Measurements from ENCODE around the gene NDUFAF4.

The NDUFAF4 gene

DNA sequence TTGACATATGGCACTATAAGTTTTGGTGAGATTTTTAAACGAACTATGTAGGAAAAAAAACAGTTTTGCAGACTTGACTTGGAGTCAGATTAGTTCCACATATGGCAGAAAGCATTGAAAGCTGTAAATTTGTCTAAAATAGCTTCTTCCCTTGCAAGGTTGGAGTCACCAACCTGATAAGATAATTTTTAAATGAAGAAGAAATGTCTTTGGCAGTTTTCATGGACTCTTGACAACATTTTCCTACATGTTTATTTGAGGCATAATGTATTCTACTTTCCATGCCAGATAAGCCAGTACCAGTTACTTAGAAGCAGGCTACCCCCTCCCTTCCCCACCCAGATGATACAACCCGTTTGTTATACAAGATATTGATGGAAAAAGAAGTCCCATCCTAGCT lies 32.0 kb upstream of the NDUFAF4 start:
- Histone ChIP-seq H4K91ac (ENCODE audit: low read length) (no peak overlapping the region), H3K9ac (ENCODE audit: low read length) (no peak overlapping the region), H2BK15ac (ENCODE audit: low read depth, poor library complexity, severe bottlenecking) (no peak overlapping the region), H3K14ac (ENCODE audit: low read length in 2 of 2) (no peak overlapping the region), H2AK5ac (ENCODE audit: low read length, severe bottlenecking) (no peak overlapping the region), H3K4me3 (ENCODE audit: insufficient read depth in 1 of 2, low read depth in 1 of 2, low read length in 2 of 2) (no peak overlapping the region), H3K79me1 (replicated peaks; ENCODE audit: low read length, poor library complexity, severe bottlenecking) (no peaks in the 10 kb centered on the region), H3K18ac (ENCODE audit: low read depth in 1 of 2, low read length in 2 of 2) (no peak overlapping the region), H3K4me1 (ENCODE audit: control insufficient read depth, insufficient read depth, low read depth, low read length) (peaks cover 3% of the 10 kb centered on the region), H3K9me3 (ENCODE audit: control insufficient read depth, low read length) (no peaks in the 10 kb centered on the region), H3K36me3 (ENCODE audit: control insufficient read depth in 1 of 2, insufficient read depth in 2 of 2, low read depth in 1 of 2, low read length in 2 of 2) (no peaks in the 10 kb centered on the region), H2BK12ac (ENCODE audit: low read length in 2 of 2) (no peak overlapping the region), H3K4me2 (ENCODE audit: low read length, poor library complexity, severe bottlenecking) (no peak overlapping the region), H3K4ac (ENCODE audit: low read depth in 1 of 2, low read length in 2 of 2) (no peak overlapping the region), H3K27me3 (ENCODE audit: control insufficient read depth in 1 of 2, insufficient read depth in 1 of 2, low read length in 2 of 2) (peaks cover 16 to 62% of the 10 kb centered on the region in 2 experiments), H2BK5ac (ENCODE audit: low read depth, low read length, poor library complexity, severe bottlenecking) (no peak overlapping the region), H3K23ac (ENCODE audit: low read length in 2 of 2) (no peak overlapping the region), H2AFZ (ENCODE audit: low read depth, low read length) (no peak overlapping the region), H4K8ac (ENCODE audit: low read length) (no peak overlapping the region), H2BK120ac (ENCODE audit: low read depth, low read length) (no peak overlapping the region), H3K27ac (ENCODE audit: low read length, poor library complexity, severe bottlenecking) (no peak overlapping the region)
- DNase-seq = no peak
- WGBS = 60% methylated on average over 1 of the region's 2 CpGs

DNA sequence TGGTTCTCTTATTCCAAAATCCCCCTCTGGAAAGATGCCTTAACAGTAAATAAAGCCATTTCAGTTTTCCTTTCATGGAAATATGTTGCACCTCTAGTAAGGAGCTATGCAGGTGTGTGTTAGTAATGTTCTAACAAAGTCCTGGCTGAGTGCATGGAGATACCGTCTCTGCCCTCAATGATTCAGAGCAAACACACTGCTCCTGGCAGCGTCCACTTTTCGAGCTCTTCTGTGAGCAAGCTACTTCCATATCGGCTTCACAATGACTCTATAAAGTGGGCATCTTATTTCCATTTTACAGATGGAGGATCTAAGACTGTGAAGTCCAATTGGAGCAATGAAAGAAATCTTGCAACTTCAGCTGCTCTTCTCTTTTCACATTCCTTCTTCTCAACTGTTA lies 30.0 kb upstream of the NDUFAF4 start:
- Histone ChIP-seq H3K79me1 (replicated peaks; ENCODE audit: low read length, poor library complexity, severe bottlenecking) (no peaks in the 10 kb centered on the region), H2BK15ac (ENCODE audit: low read depth, poor library complexity, severe bottlenecking) (no peak overlapping the region)

DNA sequence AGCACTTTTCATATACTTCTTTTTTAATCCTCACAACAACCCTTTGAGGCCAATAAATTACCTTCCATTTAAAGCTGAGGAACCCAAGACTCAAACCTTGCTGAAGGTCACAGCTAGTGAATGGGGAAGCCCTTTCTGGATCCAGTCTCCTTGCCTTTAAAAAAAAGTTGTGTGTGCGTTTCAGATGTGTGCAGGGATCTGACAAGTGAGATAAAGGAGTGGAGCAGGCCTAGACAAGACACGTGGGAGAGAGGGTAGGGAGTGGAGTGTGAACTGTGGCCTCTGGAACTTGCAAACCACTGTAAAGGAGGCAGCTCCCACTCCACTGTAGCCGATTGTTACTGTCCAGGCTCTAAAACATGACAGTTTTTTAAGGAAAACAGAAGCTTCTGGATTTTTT lies 28.7 kb upstream of the NDUFAF4 start:
- no peak overlapping the region for H3K4ac ChIP-seq (ENCODE audit: low read depth in 1 of 2, low read length in 2 of 2)
- H3K18ac ChIP-seq (ENCODE audit: low read depth in 1 of 2, low read length in 2 of 2) = no peak overlapping the region
- H3K79me1 ChIP-seq (replicated peaks; ENCODE audit: low read length, poor library complexity, severe bottlenecking) = no peaks in the 10 kb centered on the region
- H4K91ac ChIP-seq (ENCODE audit: low read length) = no peak overlapping the region
- H3K27me3 ChIP-seq (ENCODE audit: control insufficient read depth in 1 of 2, insufficient read depth in 1 of 2, low read length in 2 of 2) = peaks cover 22 to 81% of the 10 kb centered on the region in 2 experiments
- no peak overlapping the region for H2BK120ac ChIP-seq (ENCODE audit: low read depth, low read length)
- H2AFZ ChIP-seq (ENCODE audit: low read depth, low read length) = no peak overlapping the region
- H2BK12ac ChIP-seq (ENCODE audit: low read length in 2 of 2) = no peak overlapping the region
- no peak overlapping the region for H4K8ac ChIP-seq (ENCODE audit: low read length)
- no peak overlapping the region for H2BK5ac ChIP-seq (ENCODE audit: low read depth, low read length, poor library complexity, severe bottlenecking)
- peaks cover 6% of the 10 kb centered on the region for H3K4me1 ChIP-seq (ENCODE audit: control insufficient read depth, insufficient read depth, low read depth, low read length)
- no peak overlapping the region for H3K14ac ChIP-seq (ENCODE audit: low read length in 2 of 2)
- H3K4me2 ChIP-seq (ENCODE audit: low read length, poor library complexity, severe bottlenecking) = no peak overlapping the region
- H3K27ac ChIP-seq (ENCODE audit: low read length, poor library complexity, severe bottlenecking) = no peak overlapping the region
- no peaks in the 10 kb centered on the region for H3K9me3 ChIP-seq (ENCODE audit: control insufficient read depth, low read length)
- no peak overlapping the region for H2BK15ac ChIP-seq (ENCODE audit: low read depth, poor library complexity, severe bottlenecking)
- no peak overlapping the region for H3K4me3 ChIP-seq (ENCODE audit: insufficient read depth in 1 of 2, low read depth in 1 of 2, low read length in 2 of 2)
- DNase-seq = no peak
- H2AK5ac ChIP-seq (ENCODE audit: low read length, severe bottlenecking) = no peak overlapping the region
- H3K23ac ChIP-seq (ENCODE audit: low read length in 2 of 2) = no peak overlapping the region
- WGBS = 37% methylated on average over 2 of the region's 3 CpGs
- H3K36me3 ChIP-seq (ENCODE audit: control insufficient read depth in 1 of 2, insufficient read depth in 2 of 2, low read depth in 1 of 2, low read length in 2 of 2) = no peaks in the 10 kb centered on the region
- H3K9ac ChIP-seq (ENCODE audit: low read length) = no peak overlapping the region

More for the DNA sequence above, 30.0 kb upstream of the NDUFAF4 start:
- Histone ChIP-seq H3K4ac (ENCODE audit: low read depth in 1 of 2, low read length in 2 of 2) (no peak overlapping the region), H3K27me3 (ENCODE audit: control insufficient read depth in 1 of 2, insufficient read depth in 1 of 2, low read length in 2 of 2) (peaks cover 17 to 76% of the 10 kb centered on the region in 2 experiments), H3K9me3 (ENCODE audit: control insufficient read depth, low read length) (no peaks in the 10 kb centered on the region), H4K8ac (ENCODE audit: low read length) (no peak overlapping the region), H2BK5ac (ENCODE audit: low read depth, low read length, poor library complexity, severe bottlenecking) (no peak overlapping the region), H3K9ac (ENCODE audit: low read length) (no peak overlapping the region), H3K36me3 (ENCODE audit: control insufficient read depth in 1 of 2, insufficient read depth in 2 of 2, low read depth in 1 of 2, low read length in 2 of 2) (no peaks in the 10 kb centered on the region), H3K18ac (ENCODE audit: low read depth in 1 of 2, low read length in 2 of 2) (no peak overlapping the region), H2AK5ac (ENCODE audit: low read length, severe bottlenecking) (no peak overlapping the region), H3K4me1 (ENCODE audit: control insufficient read depth, insufficient read depth, low read depth, low read length) (peaks cover 6% of the 10 kb centered on the region), H2BK120ac (ENCODE audit: low read depth, low read length) (no peak overlapping the region), H4K91ac (ENCODE audit: low read length) (no peak overlapping the region), H3K27ac (ENCODE audit: low read length, poor library complexity, severe bottlenecking) (no peak overlapping the region), H3K23ac (ENCODE audit: low read length in 2 of 2) (no peak overlapping the region), H2AFZ (ENCODE audit: low read depth, low read length) (no peak overlapping the region), H2BK12ac (ENCODE audit: low read length in 2 of 2) (no peak overlapping the region), H3K4me3 (ENCODE audit: insufficient read depth in 1 of 2, low read depth in 1 of 2, low read length in 2 of 2) (no peak overlapping the region), H3K14ac (ENCODE audit: low read length in 2 of 2) (no peak overlapping the region), H3K4me2 (ENCODE audit: low read length, poor library complexity, severe bottlenecking) (no peak overlapping the region)
- no peak for DNase-seq
- 100% methylated on average over 3 of the region's 4 CpGs for WGBS

- H3K36me3 ChIP-seq (ENCODE audit: control insufficient read depth in 1 of 2, insufficient read depth in 2 of 2, low read depth in 1 of 2, low read length in 2 of 2) = no peaks in the 10 kb centered on the region
- H4K91ac ChIP-seq (ENCODE audit: low read length) = no peak overlapping the region
- no peak overlapping the region for H4K8ac ChIP-seq (ENCODE audit: low read length)
- peaks cover 27 to 79% of the 10 kb centered on the region in 2 experiments for H3K27me3 ChIP-seq (ENCODE audit: control insufficient read depth in 1 of 2, insufficient read depth in 1 of 2, low read length in 2 of 2)
- H2BK120ac ChIP-seq (ENCODE audit: low read depth, low read length) = no peak overlapping the region
- no peaks in the 10 kb centered on the region for H3K9me3 ChIP-seq (ENCODE audit: control insufficient read depth, low read length)
- no peak for DNase-seq
- no peak overlapping the region for H3K23ac ChIP-seq (ENCODE audit: low read length in 2 of 2)
- peak overlapping the region; percentile 68 for H3K9ac ChIP-seq (ENCODE audit: low read length)
- H2BK12ac ChIP-seq (ENCODE audit: low read length in 2 of 2) = no peak overlapping the region
- H3K14ac ChIP-seq (ENCODE audit: low read length in 2 of 2) = no peak overlapping the region
- peak overlapping the region; percentile 99 for H3K4me2 ChIP-seq (ENCODE audit: low read length, poor library complexity, severe bottlenecking)
- no peak overlapping the region for H2BK5ac ChIP-seq (ENCODE audit: low read depth, low read length, poor library complexity, severe bottlenecking)
- H3K79me1 ChIP-seq (replicated peaks; ENCODE audit: low read length, poor library complexity, severe bottlenecking) = no peaks in the 10 kb centered on the region
- WGBS = 100% methylated on average over 4 of the region's 8 CpGs
- H2AFZ ChIP-seq (ENCODE audit: low read depth, low read length) = no peak overlapping the region
- no peak overlapping the region for H3K4ac ChIP-seq (ENCODE audit: low read depth in 1 of 2, low read length in 2 of 2)
- H2BK15ac ChIP-seq (ENCODE audit: low read depth, poor library complexity, severe bottlenecking) = no peak overlapping the region
- no peak overlapping the region for H3K27ac ChIP-seq (ENCODE audit: low read length, poor library complexity, severe bottlenecking)
- no peak overlapping the region for H3K18ac ChIP-seq (ENCODE audit: low read depth in 1 of 2, low read length in 2 of 2)
- H3K4me1 ChIP-seq (ENCODE audit: control insufficient read depth, insufficient read depth, low read depth, low read length) = peaks cover 6% of the 10 kb centered on the region
- H3K4me3 ChIP-seq (ENCODE audit: insufficient read depth in 1 of 2, low read depth in 1 of 2, low read length in 2 of 2) = peak overlapping the region in 1 of 2 experiments; percentile 85
- no peak overlapping the region for H2AK5ac ChIP-seq (ENCODE audit: low read length, severe bottlenecking)
Observed at GRCh38 chr6:96925290-96925687, 27.6 kb upstream of the NDUFAF4 start.

Data from mesenchymal stem cell (in vitro differentiated cells and primary cell).